MG63 (cell line): ENCODE results near the gene SLC1A7. TPM values are rescaled to one million over a fixed set of nuclear protein-coding genes. Genes with fewer than 3 reads are reported as not detected.

ENCODE experiments used
- DNase-seq: peaks from one replicate; pipeline ENCODE4 v3.0.0-alpha.2; 2020
- H3K27me3 ChIP-seq: fragments of 250-450 bp; sonication (Bioruptor Pico); 2 replicates; pipeline ENCODE4 v1.5.1; 2020; ENCODE audit warnings: mild to moderate bottlenecking, moderate library complexity
- H3K36me3 ChIP-seq: fragments of 250-450 bp; sonication (Bioruptor Pico); 2 replicates; pipeline ENCODE4 v1.5.1; 2020; ENCODE audit warnings: mild to moderate bottlenecking, moderate library complexity
- H3K4me3 ChIP-seq: fragments of 250-450 bp; sonication (Bioruptor Pico); 2 replicates; pipeline ENCODE4 v1.5.1; 2020; ENCODE audit warnings: mild to moderate bottlenecking, moderate library complexity
- H3K9me3 ChIP-seq: fragments of 250-450 bp; sonication (Bioruptor Pico); 2 replicates; pipeline ENCODE4 v1.5.1; 2020; ENCODE audit warnings: mild to moderate bottlenecking, moderate library complexity
- total RNA-seq: library from RNA; depleted of rRNA; stranded (reverse); fragments of >200 nt; shearing (Covaris generic); gene quantifications from 2 replicates; pipeline ENCODE4 v1.2.3, GENCODE V29; 2014; ENCODE audit warnings: low replicate concordance

SLC1A7 gene
- total RNA-seq, 1 experiment from 2014 or later: not detected

GRCh38 chr1:53141487-53142055 lies 867 bp downstream of the SLC1A7 start:
- no peak for DNase-seq
- Histone ChIP-seq H3K36me3 (no peaks in the 10 kb centered on the region), H3K27me3 (no peaks in the 10 kb centered on the region), H3K4me3 (no peak overlapping the region), H3K9me3 (peaks cover 11% of the 10 kb centered on the region)

DNA sequence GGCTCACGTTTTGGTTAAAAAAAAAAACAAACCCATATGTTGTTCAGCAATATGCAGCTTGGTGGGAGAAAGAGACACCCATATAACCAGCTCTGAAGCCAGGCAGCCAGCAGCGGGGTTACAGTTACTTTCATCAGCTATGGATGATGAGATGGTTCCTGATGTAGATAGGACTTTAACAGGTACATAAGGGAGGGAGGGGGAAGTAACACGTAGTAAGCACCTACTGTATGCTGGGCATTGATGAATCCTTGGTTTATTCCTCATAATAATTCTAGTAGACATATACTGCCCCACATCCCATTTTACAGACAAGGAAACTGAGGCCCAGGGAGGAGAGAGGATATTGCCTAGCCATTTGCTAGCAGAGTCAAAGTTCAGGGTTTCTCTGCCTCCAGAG lies 2.0 kb downstream of the SLC1A7 start:
- Histone ChIP-seq H3K9me3 (peaks cover 11% of the 10 kb centered on the region), H3K27me3 (no peaks in the 10 kb centered on the region), H3K4me3 (no peak overlapping the region), H3K36me3 (no peaks in the 10 kb centered on the region)
- no peak for DNase-seq

DNA sequence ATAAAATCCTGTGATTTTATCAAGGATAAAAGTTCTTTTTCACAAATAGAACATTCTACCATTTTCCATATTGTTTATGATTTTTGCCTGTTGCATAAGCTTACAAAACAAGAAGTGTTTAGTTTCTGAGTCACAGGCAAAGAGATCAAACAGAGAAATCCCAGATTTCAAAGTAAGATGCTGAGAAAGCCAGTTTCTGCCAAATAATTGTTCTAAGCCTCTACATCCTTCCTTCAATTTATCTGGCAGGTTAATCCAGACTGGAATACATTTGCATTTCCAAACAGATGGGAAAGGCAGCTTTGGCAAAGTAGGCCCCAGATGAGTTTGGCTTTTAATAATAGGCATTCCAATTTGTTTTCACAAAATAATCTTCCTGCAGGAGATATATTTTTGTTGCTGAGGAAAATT lies 2.5 kb downstream of the SLC1A7 start:
- no peaks in the 10 kb centered on the region for H3K36me3 ChIP-seq
- peaks cover 11% of the 10 kb centered on the region for H3K9me3 ChIP-seq
- no peaks in the 10 kb centered on the region for H3K27me3 ChIP-seq
- no peak overlapping the region for H3K4me3 ChIP-seq
- DNase-seq: no peak

GRCh38 chr1:53138991-53139884 lies 3.2 kb downstream of the SLC1A7 start:
- Histone ChIP-seq H3K9me3 (peaks cover 11% of the 10 kb centered on the region), H3K4me3 (no peak overlapping the region), H3K27me3 (no peaks in the 10 kb centered on the region), H3K36me3 (no peaks in the 10 kb centered on the region)
- DNase-seq: no peak

DNA sequence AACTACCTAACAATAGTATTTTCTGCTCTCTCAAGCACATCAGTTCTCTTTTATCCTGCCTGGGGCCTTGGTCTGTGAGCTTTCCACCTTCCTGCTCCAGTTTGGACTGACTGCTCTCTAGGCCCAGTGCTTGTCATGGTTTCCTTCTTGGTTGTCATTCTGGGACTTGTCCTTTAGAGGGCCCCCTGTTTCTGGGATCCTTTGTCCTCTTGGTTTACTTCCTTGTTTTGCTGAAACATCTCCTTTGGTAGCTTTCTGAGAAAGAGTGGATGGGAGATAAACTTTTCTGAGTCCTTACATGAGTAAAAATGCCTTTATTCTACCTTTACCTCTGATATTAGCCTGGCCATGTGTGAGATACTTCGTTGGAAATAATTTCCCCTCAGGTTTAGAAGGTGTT lies 4.7 kb downstream of the SLC1A7 start:
- DNase-seq: no peak

GRCh38 chr1:53135735-53136114 lies 6.7 kb downstream of the SLC1A7 start:
- no peak overlapping the region for H3K4me3 ChIP-seq
- peaks cover 11% of the 10 kb centered on the region for H3K9me3 ChIP-seq
- H3K27me3 ChIP-seq: no peaks in the 10 kb centered on the region
- H3K36me3 ChIP-seq: no peaks in the 10 kb centered on the region
- no peak for DNase-seq

More for the DNA sequence above, 4.7 kb downstream of the SLC1A7 start:
- Histone ChIP-seq H3K9me3 (peaks cover 11% of the 10 kb centered on the region), H3K4me3 (no peak overlapping the region), H3K27me3 (no peaks in the 10 kb centered on the region), H3K36me3 (no peaks in the 10 kb centered on the region)

GRCh38 chr1:53134961-53135734 lies 7.3 kb downstream of the SLC1A7 start:
- Histone ChIP-seq H3K27me3 (no peaks in the 10 kb centered on the region), H3K36me3 (no peaks in the 10 kb centered on the region), H3K4me3 (no peak overlapping the region), H3K9me3 (peaks cover 11% of the 10 kb centered on the region)
- DNase-seq: peak; percentile 93

DNA sequence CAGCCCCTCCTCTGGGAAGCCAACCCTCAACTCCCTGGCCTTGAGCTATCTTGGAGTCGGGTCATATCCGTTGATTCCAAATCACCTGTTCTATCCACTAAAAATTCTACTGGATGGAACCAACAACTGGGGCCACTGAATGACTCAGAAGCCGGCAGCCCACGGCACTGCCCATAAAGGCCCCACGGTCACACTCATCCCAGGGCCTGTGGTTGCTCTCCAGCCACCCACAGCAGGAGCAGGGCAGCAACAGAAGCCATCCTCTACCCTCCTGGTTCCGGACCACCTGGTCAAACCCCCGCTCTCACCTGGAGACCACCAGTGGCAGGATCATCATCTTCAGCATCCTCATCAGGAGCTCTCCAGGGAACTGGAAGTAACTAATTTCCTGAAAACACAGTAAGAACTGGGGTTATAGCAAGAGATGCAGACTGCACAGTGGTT lies 8.4 kb downstream of the SLC1A7 start:
- Histone ChIP-seq H3K36me3 (no peaks in the 10 kb centered on the region), H3K9me3 (peaks cover 11% of the 10 kb centered on the region), H3K27me3 (no peaks in the 10 kb centered on the region), H3K4me3 (no peak overlapping the region)
- DNase-seq: no peak

DNA sequence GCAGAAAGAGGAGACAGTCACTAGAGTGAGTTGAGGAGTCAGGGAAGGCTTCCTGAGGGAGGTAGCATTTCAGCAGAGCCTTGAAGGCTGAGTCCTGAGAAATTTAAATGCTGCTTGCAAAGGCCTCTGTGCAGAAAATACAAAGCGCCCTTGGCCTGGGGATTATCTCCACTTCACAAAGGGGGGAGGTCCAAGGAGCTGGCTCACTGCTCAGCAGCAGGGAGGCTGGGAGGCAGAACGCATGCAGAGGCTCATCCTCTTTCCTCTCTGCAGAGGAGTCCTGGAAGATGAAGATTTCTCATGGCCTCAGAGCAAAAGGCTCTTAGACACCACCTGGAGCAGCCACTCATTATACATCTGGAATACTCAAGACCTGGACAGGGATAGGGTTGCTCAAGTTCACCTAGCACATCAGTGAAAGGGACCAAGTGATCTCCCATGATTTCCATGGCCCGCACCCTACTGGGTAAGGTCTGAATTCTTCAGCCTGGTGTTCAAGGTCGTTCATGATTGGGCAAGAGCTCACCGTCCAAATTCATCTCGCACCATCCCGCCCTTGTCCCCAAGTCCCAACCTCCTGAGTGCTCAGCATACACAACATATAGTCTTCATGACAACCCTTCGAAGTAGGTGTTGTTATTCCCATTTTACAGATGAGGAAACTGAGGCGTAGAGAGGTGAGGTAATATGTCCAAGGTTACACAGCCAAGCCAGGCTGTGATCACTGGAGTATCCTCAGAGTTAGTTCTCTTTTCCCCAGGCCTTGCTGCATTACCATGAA lies 9.0 kb downstream of the SLC1A7 start:
- H3K9me3 ChIP-seq: peaks cover 11% of the 10 kb centered on the region
- H3K4me3 ChIP-seq: no peak overlapping the region
- no peak for DNase-seq

GRCh38 chr1:53132176-53132575 lies 10.3 kb downstream of the SLC1A7 start:
- H3K4me3 ChIP-seq: no peak overlapping the region
- H3K36me3 ChIP-seq: no peaks in the 10 kb centered on the region
- no peaks in the 10 kb centered on the region for H3K27me3 ChIP-seq
- no peak for DNase-seq
- no peaks in the 10 kb centered on the region; the same call in 1 of the 2 replicates for H3K9me3 ChIP-seq

More for the DNA sequence above, 9.0 kb downstream of the SLC1A7 start:
- Histone ChIP-seq H3K27me3 (no peaks in the 10 kb centered on the region), H3K36me3 (no peaks in the 10 kb centered on the region)

DNA sequence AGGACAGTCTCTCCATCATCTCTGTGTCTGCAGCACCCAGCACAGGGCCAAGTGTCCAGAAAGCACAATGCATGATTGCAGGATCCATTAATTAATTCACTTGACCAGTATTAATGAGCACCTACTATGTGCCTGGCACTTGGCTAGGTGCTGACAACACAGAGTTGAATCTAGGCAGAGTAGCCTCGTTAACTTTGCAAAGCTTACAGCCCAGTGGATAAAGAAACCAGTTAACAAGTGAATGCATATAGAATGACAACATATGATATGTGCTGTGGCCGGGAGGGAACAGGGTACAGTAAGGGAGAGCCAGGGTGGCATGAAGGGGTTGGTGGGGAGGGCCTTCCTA lies 10.9 kb downstream of the SLC1A7 start:
- DNase-seq: no peak
- Histone ChIP-seq H3K27me3 (no peaks in the 10 kb centered on the region), H3K4me3 (no peak overlapping the region), H3K36me3 (no peaks in the 10 kb centered on the region), H3K9me3 (no peaks in the 10 kb centered on the region)

DNA sequence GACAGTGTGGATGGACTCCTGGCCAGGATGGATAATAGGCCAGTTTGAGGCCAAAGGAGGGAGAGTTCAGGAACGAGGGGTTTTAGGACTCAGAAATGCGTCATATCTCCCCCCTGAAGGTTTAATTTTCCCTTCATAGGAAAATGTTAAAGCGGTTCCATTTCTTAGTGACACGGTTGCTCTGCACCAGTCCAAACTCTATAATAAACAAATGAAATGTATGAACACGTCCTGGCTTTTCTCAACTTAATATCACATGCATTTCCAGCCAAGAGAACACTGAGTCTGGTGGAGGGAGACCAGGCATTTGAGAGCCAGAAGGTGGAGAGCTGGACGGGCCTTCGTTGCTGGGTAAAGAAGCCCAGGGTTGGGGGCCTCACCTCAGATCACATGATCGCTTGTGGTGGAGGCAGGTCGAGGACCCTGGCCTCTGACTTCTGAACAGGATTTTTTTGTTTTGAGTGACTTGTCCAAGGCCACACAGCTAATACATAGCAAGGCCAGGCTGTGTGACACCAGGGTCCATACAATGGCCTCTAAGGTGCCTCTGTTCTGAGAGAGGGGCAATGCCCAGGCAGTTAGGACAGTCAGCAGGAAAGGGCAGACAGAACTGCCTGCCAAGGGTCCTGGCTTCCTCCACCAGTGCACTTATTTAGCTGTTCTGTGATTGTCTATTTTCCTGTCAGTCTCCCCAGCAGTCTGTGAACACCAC lies 11.4 kb downstream of the SLC1A7 start:
- H3K36me3 ChIP-seq: no peaks in the 10 kb centered on the region
- no peak overlapping the region for H3K4me3 ChIP-seq
- H3K27me3 ChIP-seq: no peaks in the 10 kb centered on the region
- DNase-seq: no peak
- no peaks in the 10 kb centered on the region for H3K9me3 ChIP-seq

- Histone ChIP-seq H3K36me3 (no peaks in the 10 kb centered on the region), H3K27me3 (no peaks in the 10 kb centered on the region), H3K9me3 (no peaks in the 10 kb centered on the region), H3K4me3 (no peak overlapping the region)
- DNase-seq: no peak
These were observed 11.9 kb downstream of the SLC1A7 start for GRCh38 chr1:53130598-53130877.

- Histone ChIP-seq H3K4me3 (no peak overlapping the region), H3K36me3 (no peaks in the 10 kb centered on the region), H3K9me3 (no peaks in the 10 kb centered on the region), H3K27me3 (no peaks in the 10 kb centered on the region)
- DNase-seq: no peak
These were observed 12.4 kb downstream of the SLC1A7 start for GRCh38 chr1:53129891-53130597.

DNA sequence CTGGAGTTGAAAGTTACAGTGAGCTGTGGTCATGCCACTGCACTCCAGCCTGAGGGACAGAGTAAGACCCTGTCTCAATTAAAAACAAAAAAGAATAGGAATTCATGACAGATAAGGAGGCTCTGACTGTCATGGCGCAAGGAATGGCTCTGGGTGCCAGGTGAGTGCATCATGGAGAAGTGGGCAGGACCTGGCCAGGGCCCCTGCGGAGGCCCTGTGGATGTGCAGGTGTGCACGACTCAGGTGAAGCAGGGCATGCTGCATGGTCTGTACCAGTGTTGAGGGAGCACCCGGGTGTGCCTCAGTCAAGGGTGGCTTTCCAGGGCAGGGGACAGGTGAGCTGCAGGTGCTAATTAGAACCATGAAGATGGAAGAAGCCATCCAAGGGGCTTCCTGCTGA lies 14.0 kb downstream of the SLC1A7 start:
- Histone ChIP-seq H3K36me3 (no peaks in the 10 kb centered on the region), H3K9me3 (no peaks in the 10 kb centered on the region), H3K27me3 (no peaks in the 10 kb centered on the region), H3K4me3 (no peak overlapping the region)
- DNase-seq: no peak

DNA sequence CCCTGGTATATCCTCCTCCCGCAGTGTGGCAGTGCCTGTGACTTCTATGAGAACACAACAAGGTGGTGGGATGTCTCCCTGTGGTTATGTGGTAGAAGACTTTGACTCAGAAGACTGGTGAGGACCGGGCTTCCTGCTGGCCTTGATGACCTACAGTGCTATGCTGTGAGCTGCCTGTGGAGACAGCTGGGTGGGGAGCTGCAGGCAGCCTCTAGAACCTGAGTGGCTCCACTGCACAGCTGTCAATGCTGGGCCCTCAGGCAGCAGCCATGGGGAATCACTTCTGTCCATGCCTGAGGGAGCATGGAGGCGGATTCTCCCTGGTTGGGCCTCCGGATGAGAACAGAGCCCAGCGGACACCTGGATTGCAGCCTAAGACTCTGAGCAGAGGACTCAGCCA lies 14.9 kb downstream of the SLC1A7 start:
- Histone ChIP-seq H3K4me3 (no peak overlapping the region), H3K27me3 (no peaks in the 10 kb centered on the region), H3K9me3 (no peaks in the 10 kb centered on the region), H3K36me3 (no peaks in the 10 kb centered on the region)
- DNase-seq: no peak
